ENCODE data around the gene KRT77.

DNA sequence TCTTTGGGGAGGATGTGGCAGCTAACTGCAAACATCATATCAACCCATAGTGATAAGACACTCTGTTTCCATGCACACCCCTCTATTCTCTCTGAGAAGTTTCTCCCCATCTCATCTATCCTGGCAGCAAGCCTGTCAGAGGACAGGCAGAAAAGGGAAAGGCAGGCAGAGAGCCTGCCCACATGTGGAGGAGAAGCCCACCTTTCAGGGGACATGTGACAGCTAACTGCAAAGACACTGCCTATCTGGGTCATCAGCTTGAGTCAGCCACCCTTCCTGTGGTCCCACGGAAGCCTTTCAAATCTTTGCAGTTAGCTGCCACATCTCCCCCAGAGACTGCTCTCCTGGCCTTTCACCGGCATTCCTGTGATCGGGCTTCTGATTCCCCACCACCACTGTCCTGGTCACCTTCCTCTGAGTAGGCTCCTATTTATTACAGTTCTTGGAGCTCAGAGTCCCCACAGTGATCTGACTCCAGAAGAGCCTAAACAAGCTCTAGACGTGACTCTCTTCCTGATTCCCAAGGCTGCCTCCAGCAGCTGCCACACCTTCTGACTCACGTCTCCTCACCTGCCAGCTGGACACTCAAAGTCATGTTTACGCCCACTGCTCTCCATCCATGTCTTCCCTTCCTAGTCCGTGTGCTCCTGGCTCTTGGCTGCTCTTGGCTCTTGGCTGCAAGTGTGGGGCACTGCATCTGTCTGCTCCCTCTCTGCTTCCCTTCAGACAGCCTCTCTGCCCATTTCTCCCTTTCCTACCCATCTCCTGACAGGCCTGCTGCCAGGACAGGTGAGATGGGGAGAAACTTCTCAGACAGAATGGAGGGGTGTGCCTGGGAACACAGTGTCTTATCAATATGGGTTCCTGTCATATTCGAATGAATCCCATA, 15.6 kb downstream of the KRT77 start:
- TF ChIP-seq CTCF (IDR thresholded peaks at IDR 0.05): no peak
- no peak for TF ChIP-seq POLR2A (IDR thresholded peaks at IDR 0.05)
